Mononuclear cell (primary cell): ENCODE measurements around the gene KIF5B. TPM values are rescaled to one million over a fixed set of nuclear protein-coding genes. Genes with fewer than 3 reads are reported as not detected.
"Not testable (repeated sequence)": the region's sequence is repeated elsewhere in the genome, so short reads cannot be mapped to it uniquely, and the experiment has no call there.

ENCODE experiments used
- H3K27me3 ChIP-seq: 2 replicates; pipeline ENCODE4 v1.6.0; 2011; ENCODE audit warnings: low read length, control low read depth; ENCODE audit not compliant: insufficient read depth
- H3K4me1 ChIP-seq: 2 replicates; pipeline ENCODE4 v1.5.1; 2011; ENCODE audit warnings: mild to moderate bottlenecking, low read length, control low read depth; ENCODE audit not compliant: insufficient read depth
- H3K4me3 ChIP-seq: 2 replicates; pipeline ENCODE4 v1.5.1; 2011; ENCODE audit warnings: mild to moderate bottlenecking, low read length, moderate library complexity
- H3K9me3 ChIP-seq: 2 replicates; pipeline ENCODE4 v1.5.1; 2011; ENCODE audit warnings: low read depth, mild to moderate bottlenecking, control low read depth, low read length
- total RNA-seq: library from RNA; depleted of rRNA; stranded (reverse); fragments of >200 nt; gene quantifications from one replicate; pipeline ENCODE4 v1.2.3, GENCODE V29; 2012

The KIF5B gene
- total RNA-seq, 1 donor: 92.1 TPM

GRCh38 chr10:32047881-32048280, 8.3 kb downstream of the KIF5B start:
- Histone ChIP-seq H3K4me3 (no peak overlapping the region), H3K9me3 (no peaks in the 10 kb centered on the region), H3K4me1 (peaks cover 37% of the 10 kb centered on the region), H3K27me3 (no peaks in the 10 kb centered on the region)

- Histone ChIP-seq H3K4me1 (peaks cover 36% of the 10 kb centered on the region), H3K4me3 (no peak overlapping the region)
These were observed 10.1 kb downstream of the KIF5B start for GRCh38 chr10:32046151-32046550.

GRCh38 chr10:32042730-32043129, 13.5 kb downstream of the KIF5B start:
- not testable (repeated sequence) for H3K9me3 ChIP-seq, H3K27me3 ChIP-seq, H3K4me3 ChIP-seq
- H3K4me1 ChIP-seq: peaks cover 31% of the 10 kb centered on the region

More at GRCh38 chr10:32046151-32046550, 10.1 kb downstream of the KIF5B start:
- H3K9me3 ChIP-seq: no peaks in the 10 kb centered on the region
- no peaks in the 10 kb centered on the region for H3K27me3 ChIP-seq

GRCh38 chr10:32041290-32042028, 14.8 kb downstream of the KIF5B start:
- no peaks in the 10 kb centered on the region for H3K9me3 ChIP-seq
- peaks cover 23% of the 10 kb centered on the region for H3K4me1 ChIP-seq
- H3K27me3 ChIP-seq: no peaks in the 10 kb centered on the region
- no peak overlapping the region for H3K4me3 ChIP-seq

- no peak overlapping the region for H3K4me3 ChIP-seq
- H3K27me3 ChIP-seq: no peaks in the 10 kb centered on the region
- peaks cover 22% of the 10 kb centered on the region for H3K4me1 ChIP-seq
These were observed 16.5 kb downstream of the KIF5B start for GRCh38 chr10:32039734-32040133.

GRCh38 chr10:32038777-32039176, 17.4 kb downstream of the KIF5B start:
- no peaks in the 10 kb centered on the region for H3K27me3 ChIP-seq
- H3K4me1 ChIP-seq: peaks cover 19% of the 10 kb centered on the region
- H3K9me3 ChIP-seq: no peaks in the 10 kb centered on the region
- no peak overlapping the region for H3K4me3 ChIP-seq

More at GRCh38 chr10:32039734-32040133, 16.5 kb downstream of the KIF5B start:
- H3K9me3 ChIP-seq: no peaks in the 10 kb centered on the region

- Histone ChIP-seq H3K9me3 (no peaks in the 10 kb centered on the region), H3K4me1 (peaks cover 13% of the 10 kb centered on the region), H3K27me3 (no peaks in the 10 kb centered on the region), H3K4me3 (no peak overlapping the region)
These were observed 19.3 kb downstream of the KIF5B start for GRCh38 chr10:32036922-32037321.

- Histone ChIP-seq H3K9me3 (no peaks in the 10 kb centered on the region), H3K4me3 (no peak overlapping the region), H3K4me1 (peaks cover 8% of the 10 kb centered on the region), H3K27me3 (no peaks in the 10 kb centered on the region)
These were observed 21.2 kb downstream of the KIF5B start for GRCh38 chr10:32035038-32035437.

- Histone ChIP-seq H3K4me1 (peaks cover 11% of the 10 kb centered on the region), H3K9me3 (no peaks in the 10 kb centered on the region), H3K27me3 (no peaks in the 10 kb centered on the region), H3K4me3 (no peak overlapping the region)
These were observed 23.1 kb downstream of the KIF5B start for GRCh38 chr10:32033171-32033570.

- H3K9me3 ChIP-seq: no peaks in the 10 kb centered on the region
- no peaks in the 10 kb centered on the region for H3K27me3 ChIP-seq
- peaks cover 11% of the 10 kb centered on the region for H3K4me1 ChIP-seq
- H3K4me3 ChIP-seq: no peak overlapping the region
These were observed 24.3 kb downstream of the KIF5B start for GRCh38 chr10:32031920-32032319.

GRCh38 chr10:32031424-32031823, 24.8 kb downstream of the KIF5B start:
- Histone ChIP-seq H3K4me3 (no peak overlapping the region), H3K9me3 (no peaks in the 10 kb centered on the region), H3K27me3 (no peaks in the 10 kb centered on the region), H3K4me1 (peaks cover 10% of the 10 kb centered on the region)

GRCh38 chr10:32028710-32029109, 27.5 kb downstream of the KIF5B start:
- H3K27me3 ChIP-seq: no peaks in the 10 kb centered on the region
- peaks cover 7% of the 10 kb centered on the region for H3K4me1 ChIP-seq

GRCh38 chr10:32023264-32023663, 33.0 kb downstream of the KIF5B start:
- no peaks in the 10 kb centered on the region for H3K4me1 ChIP-seq
- H3K4me3 ChIP-seq: no peak overlapping the region
- no peaks in the 10 kb centered on the region for H3K27me3 ChIP-seq
- H3K9me3 ChIP-seq: no peaks in the 10 kb centered on the region

More at GRCh38 chr10:32028710-32029109, 27.5 kb downstream of the KIF5B start:
- H3K9me3 ChIP-seq: no peaks in the 10 kb centered on the region
- H3K4me3 ChIP-seq: no peak overlapping the region

GRCh38 chr10:32017044-32017443, 39.2 kb downstream of the KIF5B start:
- Histone ChIP-seq H3K9me3 (no peaks in the 10 kb centered on the region), H3K4me1 (no peaks in the 10 kb centered on the region), H3K4me3 (no peak overlapping the region), H3K27me3 (no peaks in the 10 kb centered on the region)

GRCh38 chr10:32015386-32015785, 40.8 kb downstream of the KIF5B start:
- H3K4me1 ChIP-seq: no peaks in the 10 kb centered on the region
- no peaks in the 10 kb centered on the region for H3K27me3 ChIP-seq
- no peaks in the 10 kb centered on the region for H3K9me3 ChIP-seq
- H3K4me3 ChIP-seq: no peak overlapping the region

- Histone ChIP-seq H3K4me3 (no peak overlapping the region), H3K4me1 (no peaks in the 10 kb centered on the region), H3K27me3 (no peaks in the 10 kb centered on the region), H3K9me3 (no peaks in the 10 kb centered on the region)
These were observed 49.2 kb downstream of the KIF5B start for GRCh38 chr10:32007026-32007425.
